Measurements from ENCODE around the gene GDI1. TPM values are rescaled to one million over a fixed set of nuclear protein-coding genes. Genes with fewer than 3 reads are reported as not detected.

Gene GDI1
- polyA plus RNA-seq, 2 donors = 46.4 to 63.5 TPM

DNA sequence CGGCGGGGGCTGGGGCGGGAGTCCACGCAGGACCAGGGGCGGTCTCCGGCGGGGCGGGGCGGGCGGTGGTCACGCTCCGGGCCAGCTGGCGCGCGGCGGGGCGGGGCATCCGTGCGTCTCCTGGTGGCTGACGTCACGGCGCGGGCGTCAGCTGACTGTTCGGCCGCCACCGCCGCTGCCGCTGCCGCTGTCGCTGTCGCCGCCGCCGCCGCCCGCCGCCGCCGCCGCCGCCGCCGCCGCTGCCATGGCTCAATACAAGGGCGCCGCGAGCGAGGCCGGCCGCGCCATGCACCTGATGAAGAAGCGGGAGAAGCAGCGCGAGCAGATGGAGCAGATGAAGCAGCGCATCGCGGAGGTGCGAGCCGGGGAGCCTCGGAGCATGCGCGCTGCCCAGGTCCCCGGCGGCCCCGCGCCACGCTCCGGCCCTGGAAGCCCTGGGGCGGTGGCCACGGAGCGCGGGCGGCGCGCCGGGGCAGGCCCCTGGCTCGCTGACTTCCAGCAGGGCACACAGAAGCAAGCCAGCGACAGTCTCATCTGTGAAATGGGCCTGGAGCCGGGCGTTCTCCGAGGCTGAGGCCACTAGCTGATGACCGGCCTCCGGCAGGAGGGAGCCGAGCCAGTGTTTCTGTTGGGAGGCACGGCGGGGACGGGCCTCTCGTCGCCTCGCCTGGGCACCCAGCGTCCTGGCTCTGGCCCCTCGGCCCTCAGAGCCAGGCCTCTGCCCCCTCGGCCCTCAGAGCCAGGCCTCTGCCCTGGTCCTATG is 7.2 kb downstream of the GDI1 start, which contains the start of gene FAM50A:
Gene FAM50A, plus strand, starts transcription at position 150 of the 763 bp plus-strand sequence. Its CDS starts 95 bp downstream, at position 245.
- Histone ChIP-seq H3K27ac (ENCODE audit: low read depth in 2 of 2, low read length in 1 of 2) (peak within 1 kb of the TSS; percentile 78 to 89), H3K4me1 (ENCODE audit: control insufficient read depth in 2 of 2, insufficient read depth in 2 of 2, low read length in 1 of 2) (peaks cover 7 to 8% of the 10 kb centered on the region in 2 donors), H3K36me3 (ENCODE audit: control insufficient read depth in 2 of 2, insufficient read depth in 2 of 2, low read length in 1 of 2) (peaks cover 0 to 20% of the 10 kb centered on the region in 2 donors), H3K27me3 (ENCODE audit: control insufficient read depth in 1 of 2, insufficient read depth in 2 of 2, low read length in 2 of 2) (no peaks in the 10 kb centered on the region), H3K9me3 (ENCODE audit: control insufficient read depth in 2 of 2, insufficient read depth in 1 of 2, low read depth in 1 of 2, low read length in 1 of 2) (no peaks in the 10 kb centered on the region), H3K4me3 (ENCODE audit: low read depth in 1 of 2, low read length in 2 of 2) (peak within 1 kb of the TSS; percentile 42 to 66)
- 1 to 27% methylated on average over 34 to 94 of the region's 94 CpGs for WGBS, 2 donors

- Histone ChIP-seq H3K4me3 (ENCODE audit: low read depth in 1 of 2, low read length in 2 of 2) (peak overlapping the region; percentile 42 to 66), H3K4me1 (ENCODE audit: control insufficient read depth in 2 of 2, insufficient read depth in 2 of 2, low read length in 1 of 2) (peaks cover 7 to 8% of the 10 kb centered on the region in 2 donors), H3K27ac (ENCODE audit: low read depth in 2 of 2, low read length in 1 of 2) (peak overlapping the region; percentile 60 to 89), H3K27me3 (ENCODE audit: control insufficient read depth in 1 of 2, insufficient read depth in 2 of 2, low read length in 2 of 2) (no peaks in the 10 kb centered on the region), H3K36me3 (ENCODE audit: control insufficient read depth in 2 of 2, insufficient read depth in 2 of 2, low read length in 1 of 2) (peaks cover 0 to 23% of the 10 kb centered on the region in 2 donors), H3K9me3 (ENCODE audit: control insufficient read depth in 2 of 2, insufficient read depth in 1 of 2, low read depth in 1 of 2, low read length in 1 of 2) (no peaks in the 10 kb centered on the region)
- WGBS, 2 donors = 56 to 73% methylated on average over 13 of the region's 13 CpGs
Measured at GRCh38 chrX:154444755-154445246, 7.8 kb downstream of the GDI1 start.

GRCh38 chrX:154445776-154446175 is 8.8 kb downstream of the GDI1 start:
- no peak overlapping the region for H3K4me3 ChIP-seq (ENCODE audit: low read depth in 1 of 2, low read length in 2 of 2)
- 91 to 95% methylated on average over 16 of the region's 16 CpGs for whole genome bisulfite sequencing, 2 donors
- H3K9me3 ChIP-seq (ENCODE audit: control insufficient read depth in 2 of 2, insufficient read depth in 1 of 2, low read depth in 1 of 2, low read length in 1 of 2) = no peaks in the 10 kb centered on the region
- no peak overlapping the region for H3K27ac ChIP-seq (ENCODE audit: low read depth in 2 of 2, low read length in 1 of 2)
- H3K4me1 ChIP-seq (ENCODE audit: control insufficient read depth in 2 of 2, insufficient read depth in 2 of 2, low read length in 1 of 2) = peaks cover 7 to 8% of the 10 kb centered on the region in 2 donors
- H3K27me3 ChIP-seq (ENCODE audit: control insufficient read depth in 1 of 2, insufficient read depth in 2 of 2, low read length in 2 of 2) = no peaks in the 10 kb centered on the region
- H3K36me3 ChIP-seq (ENCODE audit: control insufficient read depth in 2 of 2, insufficient read depth in 2 of 2, low read length in 1 of 2) = peaks cover 0 to 25% of the 10 kb centered on the region in 2 donors

GRCh38 chrX:154446430-154446829 is 9.5 kb downstream of the GDI1 start:
- Histone ChIP-seq H3K4me3 (ENCODE audit: low read depth in 1 of 2, low read length in 2 of 2) (no peak overlapping the region), H3K36me3 (ENCODE audit: control insufficient read depth in 2 of 2, insufficient read depth in 2 of 2, low read length in 1 of 2) (peaks cover 0 to 24% of the 10 kb centered on the region in 2 donors), H3K4me1 (ENCODE audit: control insufficient read depth in 2 of 2, insufficient read depth in 2 of 2, low read length in 1 of 2) (peaks cover 7 to 8% of the 10 kb centered on the region in 2 donors), H3K27me3 (ENCODE audit: control insufficient read depth in 1 of 2, insufficient read depth in 2 of 2, low read length in 2 of 2) (no peaks in the 10 kb centered on the region), H3K9me3 (ENCODE audit: control insufficient read depth in 2 of 2, insufficient read depth in 1 of 2, low read depth in 1 of 2, low read length in 1 of 2) (no peaks in the 10 kb centered on the region), H3K27ac (ENCODE audit: low read depth in 2 of 2, low read length in 1 of 2) (no peak overlapping the region)
- 87 to 96% methylated on average over 12 of the region's 12 CpGs for WGBS, 2 donors

- Histone ChIP-seq H3K9me3 (ENCODE audit: control insufficient read depth in 2 of 2, insufficient read depth in 1 of 2, low read depth in 1 of 2, low read length in 1 of 2) (no peaks in the 10 kb centered on the region), H3K4me1 (ENCODE audit: control insufficient read depth in 2 of 2, insufficient read depth in 2 of 2, low read length in 1 of 2) (peaks cover 3 to 6% of the 10 kb centered on the region in 2 donors), H3K4me3 (ENCODE audit: low read depth in 1 of 2, low read length in 2 of 2) (no peak overlapping the region), H3K27me3 (ENCODE audit: control insufficient read depth in 1 of 2, insufficient read depth in 2 of 2, low read length in 2 of 2) (no peaks in the 10 kb centered on the region), H3K36me3 (ENCODE audit: control insufficient read depth in 2 of 2, insufficient read depth in 2 of 2, low read length in 1 of 2) (peaks cover 0 to 17% of the 10 kb centered on the region in 2 donors), H3K27ac (ENCODE audit: low read depth in 2 of 2, low read length in 1 of 2) (no peak overlapping the region)
- WGBS, 2 donors = 92 to 93% methylated on average over 14 of the region's 14 CpGs
Measured at GRCh38 chrX:154448484-154448883, 11.5 kb downstream of the GDI1 start.

GRCh38 chrX:154449618-154450017 is 12.7 kb downstream of the GDI1 start:
- peaks cover 0 to 17% of the 10 kb centered on the region in 2 donors for H3K36me3 ChIP-seq (ENCODE audit: control insufficient read depth in 2 of 2, insufficient read depth in 2 of 2, low read length in 1 of 2)

GRCh38 chrX:154450312-154450711 is 13.4 kb downstream of the GDI1 start:
- Histone ChIP-seq H3K27ac (ENCODE audit: low read depth in 2 of 2, low read length in 1 of 2) (no peak overlapping the region), H3K27me3 (ENCODE audit: control insufficient read depth in 1 of 2, insufficient read depth in 2 of 2, low read length in 2 of 2) (no peaks in the 10 kb centered on the region), H3K4me3 (ENCODE audit: low read depth in 1 of 2, low read length in 2 of 2) (no peak overlapping the region), H3K9me3 (ENCODE audit: control insufficient read depth in 2 of 2, insufficient read depth in 1 of 2, low read depth in 1 of 2, low read length in 1 of 2) (no peaks in the 10 kb centered on the region), H3K36me3 (ENCODE audit: control insufficient read depth in 2 of 2, insufficient read depth in 2 of 2, low read length in 1 of 2) (peaks cover 0 to 17% of the 10 kb centered on the region in 2 donors), H3K4me1 (ENCODE audit: control insufficient read depth in 2 of 2, insufficient read depth in 2 of 2, low read length in 1 of 2) (no peaks in the 10 kb centered on the region)
- WGBS, 2 donors = 91 to 95% methylated on average over 17 of the region's 17 CpGs

More at GRCh38 chrX:154449618-154450017, 12.7 kb downstream of the GDI1 start:
- 95 to 96% methylated on average over 18 of the region's 18 CpGs for WGBS, 2 donors
- Histone ChIP-seq H3K27me3 (ENCODE audit: control insufficient read depth in 1 of 2, insufficient read depth in 2 of 2, low read length in 2 of 2) (no peaks in the 10 kb centered on the region), H3K4me3 (ENCODE audit: low read depth in 1 of 2, low read length in 2 of 2) (no peak overlapping the region), H3K9me3 (ENCODE audit: control insufficient read depth in 2 of 2, insufficient read depth in 1 of 2, low read depth in 1 of 2, low read length in 1 of 2) (no peaks in the 10 kb centered on the region), H3K4me1 (ENCODE audit: control insufficient read depth in 2 of 2, insufficient read depth in 2 of 2, low read length in 1 of 2) (peaks cover 2 to 4% of the 10 kb centered on the region in 2 donors), H3K27ac (ENCODE audit: low read depth in 2 of 2, low read length in 1 of 2) (no peak overlapping the region)

GRCh38 chrX:154452823-154453222 is 15.9 kb downstream of the GDI1 start:
- H3K27me3 ChIP-seq (ENCODE audit: control insufficient read depth in 1 of 2, insufficient read depth in 2 of 2, low read length in 2 of 2) = no peaks in the 10 kb centered on the region
- H3K27ac ChIP-seq (ENCODE audit: low read depth in 2 of 2, low read length in 1 of 2) = no peak overlapping the region
- H3K36me3 ChIP-seq (ENCODE audit: control insufficient read depth in 2 of 2, insufficient read depth in 2 of 2, low read length in 1 of 2) = peaks cover 0 to 17% of the 10 kb centered on the region in 2 donors
- WGBS, 2 donors = 82 to 91% methylated on average over 9 of the region's 9 CpGs
- H3K4me1 ChIP-seq (ENCODE audit: control insufficient read depth in 2 of 2, insufficient read depth in 2 of 2, low read length in 1 of 2) = no peaks in the 10 kb centered on the region
- no peaks in the 10 kb centered on the region for H3K9me3 ChIP-seq (ENCODE audit: control insufficient read depth in 2 of 2, insufficient read depth in 1 of 2, low read depth in 1 of 2, low read length in 1 of 2)
- no peak overlapping the region for H3K4me3 ChIP-seq (ENCODE audit: low read depth in 1 of 2, low read length in 2 of 2)

DNA sequence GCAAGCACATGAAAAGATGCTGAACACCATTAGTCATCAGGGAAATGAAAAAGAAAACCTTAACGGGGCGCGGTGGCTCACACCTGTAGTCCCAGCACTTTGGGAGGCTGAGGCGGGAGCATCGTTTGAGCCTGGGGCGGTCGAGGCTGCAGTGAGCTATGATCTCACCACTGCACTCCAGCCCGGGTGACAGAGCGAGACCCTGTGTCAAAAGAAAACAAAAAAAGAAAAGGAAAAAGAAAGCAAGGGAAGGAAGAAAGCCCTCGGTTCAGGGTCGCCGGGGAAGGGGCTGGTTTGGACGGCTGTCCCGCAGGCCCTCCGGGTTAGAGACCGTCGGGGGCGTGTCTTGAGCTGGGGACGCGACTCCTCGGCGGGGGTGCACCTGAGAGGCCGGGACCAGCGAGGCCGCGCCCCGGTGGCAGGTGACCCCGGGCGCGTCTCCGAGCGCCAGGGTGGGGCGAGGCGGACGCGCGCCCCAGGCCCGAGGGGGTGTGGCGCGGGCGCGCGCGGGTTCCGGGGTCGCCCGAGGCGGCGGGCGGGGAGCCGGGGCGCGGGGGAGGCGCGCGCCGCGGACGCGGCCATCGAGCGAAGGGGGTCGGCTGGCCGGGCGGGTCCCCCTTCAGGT is 20.6 kb downstream of the GDI1 start:
- WGBS, 2 donors = 2 to 31% methylated on average over 18 to 65 of the region's 65 CpGs
- peak overlapping the region; percentile 72 to 73 for H3K27ac ChIP-seq (ENCODE audit: low read depth in 2 of 2, low read length in 1 of 2)
- H3K4me1 ChIP-seq (ENCODE audit: control insufficient read depth in 2 of 2, insufficient read depth in 2 of 2, low read length in 1 of 2) = peaks cover 0 to 11% of the 10 kb centered on the region in 2 donors
- H3K4me3 ChIP-seq (ENCODE audit: low read depth in 1 of 2, low read length in 2 of 2) = peak overlapping the region; percentile 49 to 67
- no peaks in the 10 kb centered on the region for H3K27me3 ChIP-seq (ENCODE audit: control insufficient read depth in 1 of 2, insufficient read depth in 2 of 2, low read length in 2 of 2)
- peaks cover 0 to 14% of the 10 kb centered on the region in 2 donors for H3K36me3 ChIP-seq (ENCODE audit: control insufficient read depth in 2 of 2, insufficient read depth in 2 of 2, low read length in 1 of 2)
- peaks cover 0 to 4% of the 10 kb centered on the region in 2 donors for H3K9me3 ChIP-seq (ENCODE audit: control insufficient read depth in 2 of 2, insufficient read depth in 1 of 2, low read depth in 1 of 2, low read length in 1 of 2)

Measured in esophagus (tissue), 2 donors.